ENCODE results near the gene TRPM3.

TRPM3 gene

GRCh38 chr9:70557661-70558369 is 563.6 kb downstream of the TRPM3 start:
- no peak for DNase-seq (ENCODE audit: low spot score)
- no peak for TF ChIP-seq CTCF (IDR thresholded peaks at IDR 0.05; ENCODE audit: extremely low read depth, missing control alignments)

GRCh38 chr9:70556771-70557170 is 564.6 kb downstream of the TRPM3 start:
- TF ChIP-seq CTCF (IDR thresholded peaks at IDR 0.05; ENCODE audit: extremely low read depth, missing control alignments): no peak

GRCh38 chr9:70554881-70555280 is 566.5 kb downstream of the TRPM3 start:
- DNase-seq (ENCODE audit: low spot score): no peak
- TF ChIP-seq CTCF (IDR thresholded peaks at IDR 0.05; ENCODE audit: extremely low read depth, missing control alignments): no peak

More at GRCh38 chr9:70556771-70557170, 564.6 kb downstream of the TRPM3 start:
- no peak for DNase-seq (ENCODE audit: low spot score)

- no peak for TF ChIP-seq CTCF (IDR thresholded peaks at IDR 0.05; ENCODE audit: extremely low read depth, missing control alignments)
- DNase-seq (ENCODE audit: low spot score): no peak
These were observed 567.4 kb downstream of the TRPM3 start for GRCh38 chr9:70553707-70554673.

GRCh38 chr9:70552561-70552960 is 568.9 kb downstream of the TRPM3 start:
- DNase-seq (ENCODE audit: low spot score): no peak
- TF ChIP-seq CTCF (IDR thresholded peaks at IDR 0.05; ENCODE audit: extremely low read depth, missing control alignments): no peak

- DNase-seq (ENCODE audit: low spot score): no peak
- TF ChIP-seq CTCF (IDR thresholded peaks at IDR 0.05; ENCODE audit: extremely low read depth, missing control alignments): no peak
These were observed 569.6 kb downstream of the TRPM3 start for GRCh38 chr9:70551801-70552200.

- no peak for DNase-seq (ENCODE audit: low spot score)
- TF ChIP-seq CTCF (IDR thresholded peaks at IDR 0.05; ENCODE audit: extremely low read depth, missing control alignments): no peak
These were observed 570.0 kb downstream of the TRPM3 start for GRCh38 chr9:70551396-70551795.

Measured in GM20000 (cell line).